CD4-positive, alpha-beta T cell treated with Interleukin-17A for 1 hour (primary cell): ENCODE data around the gene YES1.

Source experiments
- DNase-seq: peaks from one replicate; pipeline ENCODE4 v3.0.0-alpha.2; 2020

YES1 gene

DNA sequence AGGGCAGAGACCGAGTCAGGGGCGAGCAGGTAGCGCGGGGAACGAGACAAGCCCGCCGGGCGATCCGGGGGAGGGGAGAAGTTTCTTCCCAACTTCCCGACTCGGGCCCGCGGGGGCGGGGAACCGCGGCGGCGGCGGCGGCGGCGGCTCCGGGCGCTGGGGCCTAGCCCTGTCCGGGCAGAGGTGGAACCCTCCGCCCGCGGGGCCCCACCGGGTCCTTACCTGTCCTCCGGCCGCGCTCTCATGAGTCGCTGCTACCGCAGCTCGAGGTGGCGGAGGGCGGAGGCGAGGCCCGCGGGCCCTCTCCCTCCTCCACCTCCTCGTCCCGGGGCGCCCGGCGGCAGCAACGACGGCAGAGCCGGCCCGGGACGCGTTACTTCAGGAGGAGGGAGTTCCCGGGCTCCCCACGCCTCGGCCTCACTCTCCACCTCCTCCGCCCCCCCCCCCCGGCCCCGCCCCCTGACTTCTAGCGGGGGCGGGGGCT is at the start of gene YES1:
YES1 (minus strand) TSS at position 351 of the 484 bp plus-strand sequence. CDS start 55,415 bp downstream, outside the sequence.
- DNase-seq: peak; percentile 70

GRCh38 chr18:857986-858385 is 45.9 kb upstream of the YES1 start:
- DNase-seq: no peak

GRCh38 chr18:853471-853870 is 41.4 kb upstream of the YES1 start:
- no peak for DNase-seq

GRCh38 chr18:850960-851359 is 38.9 kb upstream of the YES1 start:
- DNase-seq: no peak

GRCh38 chr18:849021-849420 is 37.0 kb upstream of the YES1 start:
- DNase-seq: no peak

- no peak for DNase-seq
Observed at GRCh38 chr18:848062-848861, 36.2 kb upstream of the YES1 start.

- no peak for DNase-seq
Observed at GRCh38 chr18:845152-845819, 33.2 kb upstream of the YES1 start.

GRCh38 chr18:841647-842370 is 29.8 kb upstream of the YES1 start:
- no peak for DNase-seq

- no peak for DNase-seq
Observed at GRCh38 chr18:840516-840915, 28.5 kb upstream of the YES1 start.

DNA sequence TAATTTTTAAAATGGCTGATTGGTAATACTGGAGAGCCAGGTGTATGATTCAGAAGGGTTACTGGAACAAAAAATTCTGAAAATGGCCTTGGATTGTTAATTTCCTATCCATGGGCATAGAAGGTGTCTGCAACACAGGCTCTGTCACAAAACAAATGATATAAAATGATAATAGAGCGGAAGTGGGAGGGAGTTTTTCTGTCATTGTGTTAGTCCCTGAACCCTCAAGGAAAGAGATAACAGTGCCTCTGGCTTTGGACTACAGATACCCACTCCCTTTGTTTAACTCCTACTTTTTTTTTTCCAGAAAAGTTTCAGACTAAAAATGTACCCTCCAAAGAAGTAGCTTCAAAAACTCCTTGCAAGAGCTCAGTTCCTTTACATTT is 28.0 kb upstream of the YES1 start:
- no peak for DNase-seq

DNA sequence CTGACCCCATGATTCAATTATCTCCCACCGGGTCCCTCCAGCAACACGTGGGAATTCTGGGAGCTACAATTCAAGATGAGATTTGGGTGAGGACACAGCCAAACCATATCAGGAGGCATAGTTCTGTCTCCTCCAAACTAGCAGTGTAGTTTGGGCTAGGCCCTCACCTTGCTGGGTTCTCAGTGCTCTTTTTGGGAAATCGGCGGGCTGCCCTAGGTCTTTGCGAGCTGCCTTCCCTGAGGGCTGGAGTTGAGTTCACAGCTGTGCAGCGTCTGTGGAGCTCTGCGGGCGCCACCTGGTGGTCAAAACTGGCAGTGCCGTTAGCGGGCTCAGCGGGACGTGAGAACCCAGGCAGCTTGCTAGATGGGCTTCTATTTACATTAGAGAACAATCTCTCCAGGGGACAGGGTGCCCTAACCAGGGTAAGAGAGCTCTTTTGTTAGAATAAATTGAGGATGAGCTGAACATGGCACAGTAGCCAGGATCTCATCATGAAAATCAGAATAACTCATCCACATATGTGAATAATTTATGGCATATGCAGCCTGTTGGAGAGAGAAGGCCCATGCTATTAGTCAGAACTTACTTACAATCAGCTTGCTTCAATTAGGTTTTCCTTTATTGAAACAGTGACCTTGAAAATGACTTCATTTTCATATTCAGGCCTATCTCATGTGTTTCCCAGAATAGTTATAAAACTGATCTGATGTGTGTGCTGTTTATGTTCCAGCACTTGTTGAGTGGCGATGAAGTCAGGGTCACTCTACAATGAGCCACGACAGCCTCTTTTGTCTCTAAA is 27.4 kb upstream of the YES1 start:
- DNase-seq: peak; percentile 83

GRCh38 chr18:837922-838321 is 25.9 kb upstream of the YES1 start:
- no peak for DNase-seq

DNA sequence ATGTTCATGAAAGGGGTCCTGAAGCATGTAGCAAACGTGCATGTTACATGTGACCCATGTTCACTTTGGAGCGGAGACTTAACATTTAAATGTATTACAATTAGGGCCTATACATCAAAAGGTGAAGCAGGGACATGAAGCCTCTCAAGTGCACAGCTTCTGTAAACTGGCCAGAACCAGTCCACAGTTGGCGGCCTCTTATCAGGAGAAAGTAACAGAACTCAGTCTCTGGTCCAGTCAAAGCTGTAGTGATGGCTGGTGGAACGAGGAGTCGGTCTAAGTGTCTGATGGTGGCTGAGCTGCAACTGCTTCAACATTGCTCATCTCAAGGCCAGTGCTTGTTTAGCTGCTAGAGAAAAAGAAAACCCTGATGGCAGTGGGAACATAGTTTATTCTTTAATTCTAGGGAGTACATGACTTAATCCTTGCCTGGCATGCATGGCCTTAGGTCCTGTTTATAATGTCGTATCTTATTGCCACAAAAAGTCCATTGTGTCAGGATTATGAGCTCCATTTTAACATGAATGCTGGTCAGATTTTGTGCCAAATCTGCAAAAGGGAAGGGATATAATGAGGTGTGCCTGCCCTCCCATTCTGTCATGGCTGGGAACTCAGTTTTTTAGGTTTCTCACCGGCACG is 22.2 kb upstream of the YES1 start:
- no peak for DNase-seq

DNA sequence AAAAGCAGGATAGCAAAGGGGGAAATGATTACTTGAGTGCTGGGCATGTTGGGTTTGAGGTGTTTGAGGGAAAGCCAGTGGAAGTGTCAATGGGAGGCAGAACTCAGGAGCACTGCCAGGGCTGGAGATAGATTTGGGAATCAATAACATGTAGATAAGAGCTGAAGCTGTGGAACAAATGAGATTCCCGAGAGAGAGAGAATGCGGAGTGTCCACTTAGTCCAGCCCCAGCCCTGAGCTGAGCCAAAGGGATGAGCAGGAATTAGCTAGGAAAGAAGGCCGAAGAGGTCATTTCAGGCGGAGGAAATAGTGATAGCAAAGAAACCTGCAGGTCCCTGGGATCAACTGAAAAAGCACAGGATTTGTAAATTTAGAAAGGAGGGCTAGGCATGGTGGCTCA is 21.2 kb upstream of the YES1 start:
- no peak for DNase-seq

DNA sequence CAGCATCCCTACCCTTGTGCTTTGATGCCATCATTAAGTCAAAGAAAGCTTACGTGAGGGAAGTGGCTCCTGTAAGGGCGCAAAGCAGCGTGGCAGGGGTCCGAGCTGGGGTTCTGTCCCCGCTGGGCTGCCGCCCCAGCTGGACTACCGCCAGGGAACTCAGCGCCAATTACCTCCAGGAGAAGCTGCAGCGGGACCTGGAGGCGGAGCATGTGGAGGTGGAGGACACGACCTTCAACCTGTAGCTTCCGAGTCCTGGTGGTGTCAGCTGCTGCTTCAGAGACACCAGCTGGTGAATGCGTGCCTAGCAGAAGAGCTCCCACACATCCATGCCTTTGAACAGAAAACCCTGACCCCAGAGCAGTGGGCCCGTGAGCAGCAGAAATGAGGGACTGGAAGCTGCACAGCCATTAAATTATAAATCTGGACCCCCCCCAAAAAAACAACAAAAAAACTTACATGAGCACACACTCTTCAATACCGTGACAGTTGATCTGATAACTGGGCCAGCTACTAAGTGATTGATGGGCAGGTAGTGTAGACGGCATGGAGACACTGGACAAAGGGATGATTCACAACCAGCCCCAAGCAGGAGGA is 20.1 kb upstream of the YES1 start:
- DNase-seq: peak; percentile 18

DNA sequence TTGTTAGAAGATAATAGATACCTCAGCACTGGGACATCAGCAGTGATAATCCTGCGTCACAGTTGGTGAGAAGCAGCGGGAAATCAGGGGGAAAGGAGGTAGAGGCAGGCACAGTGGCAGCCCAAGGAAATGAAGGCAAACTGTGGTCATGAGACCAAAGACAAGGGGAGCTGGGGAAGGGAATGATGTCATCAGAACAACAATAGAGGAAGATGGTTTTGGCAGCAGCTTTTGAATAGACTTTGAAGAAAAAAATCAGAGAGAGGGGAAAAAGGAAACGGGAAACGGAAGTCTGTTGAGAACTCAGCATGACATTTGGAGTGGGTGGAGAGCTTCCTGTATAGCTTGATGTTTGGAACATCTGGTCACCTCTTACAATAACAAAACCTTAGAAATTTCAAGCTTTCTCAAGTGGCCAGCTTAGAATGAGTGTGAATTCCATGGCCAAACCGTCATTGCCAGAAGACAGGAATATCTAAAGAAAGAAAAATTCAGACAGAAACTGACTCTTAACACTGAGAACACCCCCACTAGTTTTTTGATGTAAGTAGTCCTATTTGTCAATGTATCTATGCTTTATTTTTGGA is 18.4 kb upstream of the YES1 start:
- peak; percentile 73 for DNase-seq

GRCh38 chr18:829432-829831 is 17.4 kb upstream of the YES1 start:
- DNase-seq: no peak

GRCh38 chr18:827093-827677 is 15.1 kb upstream of the YES1 start:
- no peak for DNase-seq

DNA sequence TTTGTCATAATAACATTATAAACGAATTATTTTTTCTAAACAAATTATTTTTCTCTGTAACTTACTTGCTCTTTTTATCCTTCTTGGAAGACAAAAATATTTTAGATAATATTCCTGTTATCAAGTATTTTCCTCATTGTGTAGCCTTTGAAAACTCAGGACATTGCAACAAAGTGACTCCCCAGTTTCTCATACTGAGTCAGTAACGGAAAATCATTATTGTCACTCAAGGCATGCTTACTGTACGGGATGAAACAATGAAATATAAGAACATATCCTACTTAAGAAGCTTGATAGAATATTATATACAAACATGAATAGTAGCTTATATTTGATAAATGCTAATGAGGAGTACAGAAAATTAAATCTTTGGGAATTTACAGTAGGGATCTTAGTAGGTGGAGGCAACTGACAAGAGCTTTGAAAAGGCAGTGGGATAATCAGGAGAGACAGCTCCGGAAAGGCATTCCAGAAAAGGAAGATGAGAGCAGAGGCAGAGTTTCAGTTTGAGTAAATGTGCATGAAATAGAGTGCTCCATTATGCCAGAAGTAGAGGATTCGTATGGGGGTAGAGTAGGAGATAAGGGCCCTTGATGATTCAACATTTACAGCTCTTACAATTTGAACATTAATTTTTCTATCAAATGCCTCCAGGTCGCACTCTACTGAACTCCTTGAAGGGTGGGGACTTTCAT is 14.0 kb upstream of the YES1 start:
- no peak for DNase-seq

- no peak for DNase-seq
Observed at GRCh38 chr18:824179-824578, 12.1 kb upstream of the YES1 start.
